CD14-positive monocyte (primary cell): ENCODE data around the gene TCEANC2. TPM values are rescaled to one million over a fixed set of nuclear protein-coding genes. Genes with fewer than 3 reads are reported as not detected.

Experiments
- DNase-seq, 3 donors: peaks; one replicate each; pipeline ENCODE4 v3.0.0-alpha.2; 2011 to 2022
- H2AFZ ChIP-seq: 2 replicates; pipeline ENCODE4 v1.6.0; 2012; ENCODE audit warnings: mild to moderate bottlenecking, low read depth, low read length, inconsistent platforms; ENCODE audit not compliant: insufficient read depth, poor library complexity, severe bottlenecking
- H3K27ac ChIP-seq, 2 donors: 1 replicate in 1 of 2; 2 replicates in 1 of 2; pipeline ENCODE4 v1.5.1; 2012 to 2013; ENCODE audit warnings: low read length in 2 of 2, control low read depth in 1 of 2, inconsistent platforms in 1 of 2, low read depth in 1 of 2, mild to moderate bottlenecking in 1 of 2
- H3K27me3 ChIP-seq, 2 donors: one replicate each; pipeline versions ENCODE4 v1.6.0 to v1.6.1; 2011 to 2013; ENCODE audit warnings: low read length in 2 of 2; ENCODE audit not compliant: control insufficient read depth in 2 of 2, insufficient read depth in 2 of 2
- H3K36me3 ChIP-seq, 2 donors: replicated peaks in 1 of 2; 1 replicate in 1 of 2; 2 replicates in 1 of 2; pipeline versions ENCODE4 v1.5.1 to v1.6.1; 2012 to 2013; ENCODE audit warnings: low read length in 2 of 2, control low read depth in 1 of 2, inconsistent platforms in 1 of 2, mild to moderate bottlenecking in 1 of 2; ENCODE audit not compliant: insufficient read depth in 2 of 2, control insufficient read depth in 1 of 2
- H3K4me1 ChIP-seq, 2 donors: 1 replicate in 1 of 2; 2 replicates in 1 of 2; pipeline versions ENCODE4 v1.5.1 to v1.6.1; 2012 to 2013; ENCODE audit warnings: low read length in 2 of 2, control low read depth in 1 of 2, inconsistent platforms in 1 of 2, mild to moderate bottlenecking in 1 of 2, moderate library complexity in 1 of 2; ENCODE audit not compliant: insufficient read depth in 2 of 2, control insufficient read depth in 1 of 2
- H3K4me2 ChIP-seq: replicated peaks from 2 replicates; pipeline ENCODE3; 2012; ENCODE audit warnings: low read length, moderate library complexity, mild to moderate bottlenecking; ENCODE audit not compliant: poor library complexity, severe bottlenecking; ENCODE audit errors: extremely low read depth
- H3K4me3 ChIP-seq, 3 experiments: fragments of 200-600 bp in 1 of 3; sonication (generic) in 1 of 3; replicated peaks in 1 of 3; 1 replicate in 2 of 3; 2 replicates in 1 of 3; pipeline ENCODE4 v1.5.1; 2011 to 2013; ENCODE audit warnings: low read length in 3 of 3, mild to moderate bottlenecking in 3 of 3, control low read depth in 2 of 3, low read depth in 2 of 3, inconsistent platforms in 1 of 3, moderate library complexity in 1 of 3
- H3K79me2 ChIP-seq: 2 replicates; pipeline ENCODE4 v1.6.0; 2012; ENCODE audit warnings: mild to moderate bottlenecking, control low read depth, inconsistent platforms, low read length, moderate library complexity; ENCODE audit not compliant: insufficient read depth
- H3K9ac ChIP-seq: 2 replicates; pipeline ENCODE4 v1.6.0; 2017; ENCODE audit warnings: low read length, mild to moderate bottlenecking; ENCODE audit not compliant: insufficient read depth, poor library complexity, severe bottlenecking
- H3K9me3 ChIP-seq, 2 donors: replicated peaks in 1 of 2; 1 replicate in 1 of 2; 2 replicates in 1 of 2; pipeline versions ENCODE4 v1.5.1 to v1.6.1; 2012 to 2013; ENCODE audit warnings: low read length in 2 of 2, control low read depth in 1 of 2; ENCODE audit not compliant: control insufficient read depth in 1 of 2, insufficient read depth in 1 of 2
- H4K20me1 ChIP-seq: 2 replicates; pipeline ENCODE4 v1.6.0; 2012; ENCODE audit warnings: mild to moderate bottlenecking, low read length, control low read depth, moderate library complexity; ENCODE audit not compliant: insufficient read depth
- H3K27ac Mint-ChIP-seq, 7 donors: one replicate each; pipeline ENCODE4 v1.8.0; 2020; ENCODE audit warnings: mild to moderate bottlenecking in 7 of 7, mixed read lengths in 7 of 7, moderate library complexity in 6 of 7, inconsistent platforms in 2 of 7
- H3K27me3 Mint-ChIP-seq, 3 donors: one replicate each; pipeline ENCODE4 v1.8.0; 2021 to 2022; ENCODE audit warnings: low read depth in 3 of 3, mild to moderate bottlenecking in 3 of 3, mixed read lengths in 3 of 3, moderate library complexity in 3 of 3, inconsistent platforms in 1 of 3
- H3K36me3 Mint-ChIP-seq, 2 donors: one replicate each; pipeline ENCODE4 v1.8.0; 2020; ENCODE audit warnings: mixed read lengths in 2 of 2, inconsistent platforms in 1 of 2, mild to moderate bottlenecking in 1 of 2
- H3K4me1 Mint-ChIP-seq: one replicate; pipeline ENCODE4 v1.8.0; 2020; ENCODE audit warnings: mild to moderate bottlenecking, mixed read lengths
- H3K4me3 Mint-ChIP-seq, 2 donors: one replicate each; pipeline ENCODE4 v1.8.0; 2020; ENCODE audit warnings: mild to moderate bottlenecking in 2 of 2, mixed read lengths in 2 of 2, moderate library complexity in 1 of 2
- H3K9me3 Mint-ChIP-seq, 7 donors: one replicate each; pipeline ENCODE4 v1.8.0; 2020 to 2022; ENCODE audit warnings: mixed read lengths in 7 of 7, mild to moderate bottlenecking in 6 of 7, moderate library complexity in 6 of 7, inconsistent platforms in 2 of 7
- CTCF ChIP-seq: fragments of 200-600 bp; IDR thresholded peaks from one replicate; pipeline ENCODE4 v1.8.0; 2022; ENCODE audit warnings: antibody characterized with exemption, mild to moderate bottlenecking
- WGBS: methylation state at CpG from one replicate; pipeline ENCODE4 v1.1.5; 2013; ENCODE audit warnings: missing lambda C conversion rate; ENCODE audit not compliant: insufficient coverage; 5-methylcytosine and 5-hydroxymethylcytosine counted together
- intact Hi-C, 2 donors: fragments of 100-400 bp; cut with micrococcal nuclease; formaldehyde crosslinking; loops; one replicate each; pipeline versions ENCODE4 v1.15.0 to v1.15.1; 2023
- polyA plus RNA-seq, 3 donors: library from polyadenylated mRNA; depleted of rRNA in 1 of 3; unstranded in 2 of 3; stranded (reverse) in 1 of 3; fragments of 300-500 nt in 2 of 3; fragments of >200 nt in 1 of 3; fragmentation: Illumina TruSeq in 2 of 3; gene quantifications; 1 replicate in 2 of 3; 2 replicates in 1 of 3; pipeline ENCODE4 v1.2.3, GENCODE V29; 2012 to 2021

TCEANC2 gene
- polyA plus RNA-seq, 3 donors, result 3.0 to 6.7 (median 3.8) TPM

- no peak for DNase-seq
- H3K79me2 ChIP-seq, result no peaks in the 10 kb centered on the region
- intact Hi-C loops, result no loop called here
These were observed 53.7 kb downstream of the TCEANC2 start for GRCh38 chr1:54107131-54107530.

GRCh38 chr1:54108156-54108555, 54.7 kb downstream of the TCEANC2 start:
- no peaks in the 10 kb centered on the region for H4K20me1 ChIP-seq
- no peak for TF ChIP-seq CTCF

More at GRCh38 chr1:54107131-54107530, 53.7 kb downstream of the TCEANC2 start:
- Histone ChIP-seq H3K27me3 (no peaks in the 10 kb centered on the region), H3K4me2 (no peak overlapping the region), H3K9me3 (no peaks in the 10 kb centered on the region), H2AFZ (no peak overlapping the region), H3K4me1 (no peaks in the 10 kb centered on the region), H3K27ac (no peak overlapping the region), H3K4me3 (no peak overlapping the region), H4K20me1 (no peaks in the 10 kb centered on the region), H3K9ac (no peak overlapping the region), H3K36me3 (peaks cover 1 to 11% of the 10 kb centered on the region in 2 donors)
- Mint-ChIP-seq H3K9me3 (peaks cover 0 to 13% (median 3%) of the 10 kb centered on the region in 7 donors), H3K4me1 (no peaks in the 10 kb centered on the region), H3K27me3 (no peaks in the 10 kb centered on the region), H3K36me3 (peaks cover 14 to 22% of the 10 kb centered on the region in 2 donors), H3K4me3 (no peak overlapping the region), H3K27ac (no peak overlapping the region)
- no peak for TF ChIP-seq CTCF
- WGBS, result no CpG with 5 or more reads among the region's 2 CpGs

More at GRCh38 chr1:54108156-54108555, 54.7 kb downstream of the TCEANC2 start:
- H3K27ac Mint-ChIP-seq, result peak overlapping the region in 1 of 7 donors; percentile 51
- H3K36me3 Mint-ChIP-seq, result peaks cover 5 to 14% of the 10 kb centered on the region in 2 donors
- no peak overlapping the region for H3K4me3 Mint-ChIP-seq
- H3K9me3 ChIP-seq, result no peaks in the 10 kb centered on the region
- H2AFZ ChIP-seq, result no peak overlapping the region
- H3K4me2 ChIP-seq, result no peak overlapping the region
- no peak overlapping the region for H3K9ac ChIP-seq
- peaks cover 0 to 5% (median 0%) of the 10 kb centered on the region in 7 donors for H3K9me3 Mint-ChIP-seq
- H3K79me2 ChIP-seq, result no peaks in the 10 kb centered on the region
- 100% methylated on average over 1 of the region's 3 CpGs for WGBS
- DNase-seq, result no peak
- H3K4me1 ChIP-seq, result no peaks in the 10 kb centered on the region
- no peak overlapping the region for H3K4me3 ChIP-seq
- peaks cover 0 to 1% of the 10 kb centered on the region in 2 donors for H3K36me3 ChIP-seq
- no peak overlapping the region for H3K27ac ChIP-seq
- H3K4me1 Mint-ChIP-seq, result no peaks in the 10 kb centered on the region
- no peaks in the 10 kb centered on the region for H3K27me3 Mint-ChIP-seq
- intact Hi-C loops, result no loop called here
- H3K27me3 ChIP-seq, result no peaks in the 10 kb centered on the region
